Right lobe of liver (tissue), 6 donors: ENCODE results near the gene CSTF3. TPM values are rescaled to one million over a fixed set of nuclear protein-coding genes. Genes with fewer than 3 reads are reported as not detected.

Source experiments
- ATAC-seq, 4 donors: fragments of 200-7000 bp; cut with Tn5 transposase; one replicate each; pipeline ENCODE4 v1.9.1; 2020; ENCODE audit warnings: mild to moderate bottlenecking in 4 of 4, moderate library complexity in 4 of 4
- DNase-seq, 3 donors: peaks; one replicate each; pipeline ENCODE4 v3.0.0-alpha.2; 2020
- H3K27ac ChIP-seq, 3 donors: fragments of 200-600 bp; one replicate each; pipeline ENCODE4 v1.8.0; 2022
- H3K27me3 ChIP-seq, 2 donors: fragments of 200-600 bp; one replicate each; pipeline ENCODE4 v1.8.0; 2022
- H3K36me3 ChIP-seq, 4 donors: fragments of 200-600 bp; sonication (generic) in 1 of 4; one replicate each; pipeline versions ENCODE4 v1.5.1 to v1.8.0; 2017 to 2022; ENCODE audit warnings: control low read depth in 1 of 4
- H3K4me1 ChIP-seq, 4 donors: fragments of 200-600 bp; sonication (generic) in 1 of 4; one replicate each; pipeline versions ENCODE4 v1.5.1 to v1.8.0; 2017 to 2022; ENCODE audit warnings: control low read depth in 1 of 4
- H3K4me3 ChIP-seq, 3 donors: fragments of 200-600 bp; one replicate each; pipeline ENCODE4 v1.8.0; 2022
- H3K9me3 ChIP-seq, 4 donors: fragments of 200-600 bp; sonication (generic) in 1 of 4; one replicate each; pipeline versions ENCODE4 v1.5.1 to v1.8.0; 2017 to 2022; ENCODE audit warnings: control low read depth in 1 of 4
- POLR2A ChIP-seq: fragments of 450-650 bp; IDR thresholded peaks from one replicate; pipeline ENCODE4 v1.6.1; 2017; ENCODE audit warnings: antibody characterized with exemption, mild to moderate bottlenecking
- WGBS: methylation state at CpG from one replicate; pipeline ENCODE4 v1.1.6; 2018; ENCODE audit warnings: low coverage, low lambda C conversion rate; ENCODE audit not compliant: insufficient coverage; ENCODE audit errors: missing lambda C conversion rate; 5-methylcytosine and 5-hydroxymethylcytosine counted together
- intact Hi-C, 2 donors: fragments of 100-400 bp; cut with DNase I; formaldehyde crosslinking; loops; one replicate each; pipeline versions ENCODE4 v1.11.2 to v1.14.1; 2022
- total RNA-seq, 6 experiments: library from RNA; depleted of rRNA in 2 of 6; stranded (reverse); fragments of >200 nt in 2 of 6; fragmentation: NEBNext Ultra II Directional in 3 of 6; extraction: Animal tissue kit (Norgen Biotek cat#: 25700) in 3 of 6; gene quantifications; one replicate each; pipeline versions ENCODE4 v1.1.0 to v1.2.4, GENCODE V29; 2016 to 2023
- TF ChIP-seq, protein P1 (sequence below), 4 donors: fragments of 200-600 bp in 3 of 4; fragments of 450-650 bp in 1 of 4; IDR thresholded peaks; one replicate each; pipeline versions ENCODE4 v1.5.1 to v1.8.0; 2016 to 2022; ENCODE audit warnings: antibody characterized with exemption in 4 of 4, mild to moderate bottlenecking in 2 of 4
- donor health status: DM: no; HTN: yes; CAD: no.
- donor health status: DM: no; HTN: no; CAD: no.
- donor health status: DM: no; HTN: no; CAD: no.
- donor health status: DM: no; HTN: yes; CAD: no.
- donor health status: DM: no; HTN: yes; CAD: no.

CSTF3 gene
- total RNA-seq, 6 experiments from 2014 or later = 11.5 to 14.0 (median 12.0) TPM

DNA sequence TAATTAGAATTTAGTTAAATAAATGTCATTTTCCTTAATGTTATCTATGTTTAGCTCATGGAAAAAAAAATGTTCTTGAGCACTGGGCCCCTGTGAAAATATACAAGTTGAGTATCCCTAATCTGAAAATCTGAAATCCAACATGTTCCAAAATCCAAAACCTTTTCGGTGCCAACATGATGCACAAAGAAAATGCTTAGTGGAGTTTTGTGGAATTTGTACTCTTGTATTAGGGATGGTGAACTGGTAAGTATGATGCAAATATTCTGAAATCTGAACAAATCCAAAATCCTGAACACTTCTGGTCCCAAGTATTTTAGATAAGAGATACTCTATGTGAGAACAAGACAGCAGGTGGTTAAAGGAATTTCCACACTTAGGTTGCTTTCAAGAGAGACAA lies 77.4 kb downstream of the CSTF3 start:
- intact Hi-C loops = no loop called here
- Histone ChIP-seq H3K9me3 (no peaks in the 10 kb centered on the region), H3K27ac (peak overlapping the region; percentile 1 to 88 (median 88)), H3K4me3 (no peak overlapping the region), H3K27me3 (no peaks in the 10 kb centered on the region), H3K36me3 (no peaks in the 10 kb centered on the region), H3K4me1 (peaks cover 0 to 44% (median 19%) of the 10 kb centered on the region in 4 donors)
- WGBS = 50% methylated on average over 1 of the region's 1 CpG
- TF ChIP-seq POLR2A = no peak
- TF ChIP-seq, protein P1, sequence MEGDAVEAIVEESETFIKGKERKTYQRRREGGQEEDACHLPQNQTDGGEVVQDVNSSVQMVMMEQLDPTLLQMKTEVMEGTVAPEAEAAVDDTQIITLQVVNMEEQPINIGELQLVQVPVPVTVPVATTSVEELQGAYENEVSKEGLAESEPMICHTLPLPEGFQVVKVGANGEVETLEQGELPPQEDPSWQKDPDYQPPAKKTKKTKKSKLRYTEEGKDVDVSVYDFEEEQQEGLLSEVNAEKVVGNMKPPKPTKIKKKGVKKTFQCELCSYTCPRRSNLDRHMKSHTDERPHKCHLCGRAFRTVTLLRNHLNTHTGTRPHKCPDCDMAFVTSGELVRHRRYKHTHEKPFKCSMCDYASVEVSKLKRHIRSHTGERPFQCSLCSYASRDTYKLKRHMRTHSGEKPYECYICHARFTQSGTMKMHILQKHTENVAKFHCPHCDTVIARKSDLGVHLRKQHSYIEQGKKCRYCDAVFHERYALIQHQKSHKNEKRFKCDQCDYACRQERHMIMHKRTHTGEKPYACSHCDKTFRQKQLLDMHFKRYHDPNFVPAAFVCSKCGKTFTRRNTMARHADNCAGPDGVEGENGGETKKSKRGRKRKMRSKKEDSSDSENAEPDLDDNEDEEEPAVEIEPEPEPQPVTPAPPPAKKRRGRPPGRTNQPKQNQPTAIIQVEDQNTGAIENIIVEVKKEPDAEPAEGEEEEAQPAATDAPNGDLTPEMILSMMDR (IDR thresholded peaks at IDR 0.05) = no peak
- DNase-seq (no peak), ATAC-seq (peak; percentile 3 to 60 (median 14))

DNA sequence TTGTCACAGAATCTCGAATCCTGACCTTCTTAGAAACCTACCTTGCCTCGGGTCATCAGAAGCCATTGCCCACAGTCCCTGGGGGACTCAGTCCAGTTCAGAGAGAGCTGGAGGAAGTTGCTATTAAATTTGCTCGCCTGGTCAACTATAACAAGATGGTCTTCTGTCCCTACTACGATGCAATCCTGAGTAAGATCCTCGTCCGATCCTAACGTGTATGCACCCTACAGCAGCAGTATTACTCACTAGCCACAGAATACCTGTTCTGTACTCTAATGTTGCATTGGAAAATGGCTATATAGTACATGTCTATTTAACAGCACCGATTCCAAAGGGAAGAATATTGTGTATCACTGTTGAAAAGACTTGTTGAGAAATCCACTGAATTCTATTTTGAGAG lies 88.8 kb downstream of the CSTF3 start:
- DNase-seq = no peak
- no peak overlapping the region for H3K27ac ChIP-seq
- WGBS = 89% methylated on average over 6 of the region's 8 CpGs
- no peak overlapping the region for H3K4me3 ChIP-seq
- peaks cover 0 to 47% (median 19%) of the 10 kb centered on the region in 4 donors for H3K36me3 ChIP-seq
- no peaks in the 10 kb centered on the region for H3K9me3 ChIP-seq
- H3K27me3 ChIP-seq = no peaks in the 10 kb centered on the region
- H3K4me1 ChIP-seq = no peaks in the 10 kb centered on the region
- no peak for ATAC-seq
- intact Hi-C loops = no loop called here
- TF ChIP-seq, protein P1 (IDR thresholded peaks at IDR 0.05) = no peak
- TF ChIP-seq POLR2A = no peak

DNA sequence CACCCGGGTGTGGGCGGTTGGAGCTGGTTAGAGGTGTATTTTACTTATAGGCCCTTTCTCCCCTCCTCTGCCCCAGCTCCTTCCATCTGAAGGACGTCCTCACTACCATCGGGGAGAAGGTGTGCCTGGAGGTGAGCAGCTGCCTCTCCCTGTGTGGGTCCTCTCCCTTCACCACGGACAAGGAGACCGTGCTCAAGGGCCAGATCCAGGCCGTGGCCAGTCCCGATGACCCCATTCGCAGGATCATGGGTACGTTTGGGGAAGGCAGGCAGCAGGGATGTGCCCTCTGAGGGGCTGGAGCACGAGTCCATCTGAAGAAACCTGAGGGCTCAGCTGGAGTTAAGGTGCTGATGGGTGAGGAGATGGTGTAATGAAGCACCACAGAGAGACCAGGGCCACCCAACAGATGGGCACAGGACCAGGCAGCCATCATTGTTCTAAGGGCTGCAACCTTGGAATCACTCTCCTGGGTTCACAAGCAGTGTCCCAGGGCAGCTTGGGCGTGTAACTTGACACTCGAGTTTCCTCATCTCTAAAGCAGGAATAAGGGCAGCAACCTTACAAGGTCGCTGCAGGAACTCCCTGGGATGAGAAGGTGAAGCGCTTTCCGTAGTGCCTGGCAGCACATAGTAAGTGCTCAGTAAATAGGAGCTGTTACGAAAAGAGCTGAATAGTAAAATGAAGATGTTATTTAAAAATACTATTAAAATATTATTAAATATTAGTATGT lies 92.5 kb downstream of the CSTF3 start:
- Histone ChIP-seq H3K27ac (no peak overlapping the region), H3K27me3 (no peaks in the 10 kb centered on the region), H3K4me1 (peaks cover 0 to 5% (median 0%) of the 10 kb centered on the region in 4 donors), H3K4me3 (no peak overlapping the region), H3K9me3 (no peaks in the 10 kb centered on the region), H3K36me3 (peaks cover 0 to 40% (median 18%) of the 10 kb centered on the region in 4 donors)
- no peak for TF ChIP-seq POLR2A
- TF ChIP-seq, protein P1 (IDR thresholded peaks at IDR 0.05) = no peak
- DNase-seq = no peak
- intact Hi-C loops = loop anchor here (5.0 to 10.0 kb wide), 2 partner anchors 104 to 106 kb away; no protein-coding TSS in a partner anchor
- no peak for ATAC-seq
- 96% methylated on average over 9 of the region's 17 CpGs for WGBS

DNA sequence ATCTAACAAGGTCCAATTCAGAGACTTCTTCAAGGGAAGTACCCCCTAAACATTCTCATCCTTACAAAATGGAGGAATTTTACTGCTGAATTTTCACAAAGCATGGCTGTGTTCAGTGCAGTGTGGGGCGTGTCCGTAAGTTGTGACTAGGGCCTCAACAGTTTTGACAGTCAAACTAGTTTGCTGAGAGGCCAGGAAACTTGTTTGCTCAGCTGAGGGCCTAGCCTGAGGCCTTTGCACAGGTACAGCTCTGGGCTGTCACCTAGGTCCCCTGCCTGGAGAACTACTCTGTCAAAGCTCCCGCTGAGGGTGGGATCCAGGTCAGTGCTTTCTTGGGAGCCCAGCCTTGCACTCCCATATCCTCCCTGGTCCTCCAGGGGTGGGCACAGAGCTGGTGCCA lies 94.0 kb downstream of the CSTF3 start:
- TF ChIP-seq, protein P1 (IDR thresholded peaks at IDR 0.05) = no peak
- no peak for TF ChIP-seq POLR2A
- ATAC-seq (no peak), DNase-seq (no peak)
- H3K36me3 ChIP-seq = peaks cover 0 to 25% (median 13%) of the 10 kb centered on the region in 4 donors
- H3K9me3 ChIP-seq = no peaks in the 10 kb centered on the region
- intact Hi-C loops = loop anchor here (5.0 to 10.0 kb wide), 2 partner anchors 102 to 105 kb away; no protein-coding TSS in a partner anchor
- H3K4me1 ChIP-seq = peaks cover 0 to 9% (median under 1%) of the 10 kb centered on the region in 4 donors
- H3K27me3 ChIP-seq = no peaks in the 10 kb centered on the region
- no CpG with 5 or more reads among the region's 3 CpGs for WGBS
- H3K27ac ChIP-seq = no peak overlapping the region
- no peak overlapping the region for H3K4me3 ChIP-seq
